AG09319 (cell line): ENCODE measurements around the gene HDLBP.

Experiments
- DNase-seq: peaks from one replicate; pipeline ENCODE4 v3.0.0-alpha.2; 2010; ENCODE audit warnings: low read depth; ENCODE audit errors: extremely low read depth
- CTCF ChIP-seq: IDR thresholded peaks from 2 replicates; pipeline ENCODE4 v1.5.1; 2011; ENCODE audit warnings: low read depth, mild to moderate bottlenecking, inconsistent platforms, low read length, moderate library complexity

HDLBP gene

DNA sequence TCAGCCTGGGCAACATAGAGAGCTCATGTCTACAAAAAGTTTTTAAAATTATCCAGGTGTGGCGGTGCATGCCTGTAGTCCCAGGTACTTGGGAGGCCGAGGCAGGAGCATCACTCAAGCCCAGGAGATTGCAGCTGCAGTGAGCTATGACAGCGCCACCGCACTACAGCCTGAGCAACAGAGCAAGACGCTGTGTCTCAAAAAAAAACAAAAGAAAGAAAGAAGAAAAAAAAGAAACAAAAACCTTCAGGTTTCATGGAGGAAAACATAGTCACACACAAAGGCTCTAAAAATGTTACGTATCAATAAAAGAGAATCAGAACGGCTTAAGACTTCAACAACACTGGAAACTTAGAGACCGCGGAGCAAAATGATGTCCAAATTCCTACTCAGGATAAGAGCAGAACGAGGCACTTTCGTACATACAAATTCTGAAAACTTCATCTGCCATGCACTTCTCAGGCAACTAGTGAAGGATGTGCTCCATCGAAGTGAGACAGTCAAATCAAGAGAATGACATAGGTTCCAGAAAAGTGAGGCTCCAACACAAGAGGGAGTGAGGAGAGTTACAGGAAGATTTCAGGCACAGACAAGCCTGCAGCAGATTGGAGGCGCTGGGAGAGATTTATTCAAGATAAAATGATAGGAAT lies 4.4 kb downstream of the HDLBP start:
- no peak for TF ChIP-seq CTCF
- no peak for DNase-seq

DNA sequence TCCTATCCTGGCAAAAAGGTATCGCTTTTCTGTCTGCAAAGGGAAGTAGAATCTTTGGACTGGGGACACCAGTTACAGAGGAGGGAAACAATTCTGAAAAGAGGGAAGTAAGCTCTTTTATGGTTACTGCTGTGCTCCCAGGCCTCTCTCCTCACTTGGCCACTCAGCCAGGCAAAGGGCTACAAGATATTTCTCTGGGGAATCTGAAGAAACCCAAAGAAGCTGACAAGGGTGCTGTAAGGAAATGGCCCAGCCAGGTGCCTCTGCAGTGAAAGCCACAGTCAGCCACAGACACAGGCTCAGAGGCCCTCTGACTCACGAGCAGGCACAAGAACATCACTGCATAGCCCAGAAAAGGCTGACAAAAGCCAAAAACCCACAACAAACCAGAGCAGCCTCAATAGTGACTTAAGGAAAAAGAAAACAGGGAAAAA lies 5.8 kb downstream of the HDLBP start:
- no peak for TF ChIP-seq CTCF
- DNase-seq = no peak

- TF ChIP-seq CTCF = no peak
- DNase-seq = no peak
These were observed 6.5 kb downstream of the HDLBP start for GRCh38 chr2:241308832-241309500.

DNA sequence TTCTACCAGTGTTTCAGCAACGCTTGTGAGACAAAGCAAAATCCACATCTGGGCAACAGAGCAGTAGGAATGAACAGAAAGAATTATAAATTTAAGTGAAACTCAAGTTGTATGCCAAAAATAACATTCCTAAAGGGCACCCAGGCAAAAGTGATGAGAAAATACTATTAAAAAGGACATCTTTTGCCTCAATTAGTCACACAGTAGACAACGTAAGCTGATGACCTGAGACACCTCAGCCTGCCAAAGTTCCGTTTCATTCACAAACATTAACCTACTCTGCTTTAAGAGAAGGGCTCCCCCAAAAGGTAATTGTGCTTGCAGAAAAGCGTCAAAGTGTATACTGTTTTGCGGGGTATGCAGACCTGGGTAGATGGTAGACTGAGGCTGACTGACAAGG lies 7.2 kb downstream of the HDLBP start:
- TF ChIP-seq CTCF = no peak
- no peak for DNase-seq

GRCh38 chr2:241307055-241307454 lies 8.4 kb downstream of the HDLBP start:
- TF ChIP-seq CTCF = no peak
- DNase-seq = no peak

DNA sequence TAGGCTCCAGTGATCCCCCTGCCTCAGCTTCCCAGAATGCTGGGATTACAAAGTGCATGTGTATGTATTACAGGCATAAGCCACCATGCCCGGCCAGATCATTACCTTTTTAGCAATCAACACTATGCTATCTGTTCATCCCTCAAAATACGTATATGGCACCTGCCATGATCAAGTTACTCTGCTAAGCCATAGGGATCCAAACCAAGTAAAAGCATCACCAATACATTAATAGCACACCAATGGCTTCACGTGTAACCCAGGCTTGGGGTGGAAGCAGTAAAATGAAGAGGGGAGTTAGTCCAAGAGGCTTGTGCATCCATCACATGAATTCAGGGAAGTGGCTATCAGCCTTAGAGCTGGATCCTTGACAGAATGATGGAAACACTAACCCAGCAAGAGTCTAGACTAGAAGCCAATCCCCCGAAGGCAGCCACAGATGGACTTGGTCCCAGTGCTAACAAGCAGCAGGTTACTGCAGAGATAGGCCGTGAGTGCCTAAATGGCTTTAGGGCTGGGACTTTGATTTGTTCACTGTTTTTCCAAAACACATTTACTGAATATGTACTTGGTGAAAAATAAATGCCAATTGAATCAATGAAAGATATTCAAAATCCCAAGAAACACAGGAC lies 11.3 kb downstream of the HDLBP start:
- no peak for TF ChIP-seq CTCF
- DNase-seq = no peak
